GM23338 (cell line): ENCODE data around the gene TXNL1. TPM values are rescaled to one million over a fixed set of nuclear protein-coding genes. Genes with fewer than 3 reads are reported as not detected.

Experiments
- ATAC-seq: fragments of 200-7000 bp; cut with Tn5 transposase; 3 replicates; pipeline ENCODE4 v1.9.1; 2020
- DNase-seq: peaks from one replicate; pipeline ENCODE4 v3.0.0-alpha.2; 2015; ENCODE audit warnings: low spot score
- H2AFZ ChIP-seq: fragments of 200-600 bp; sonication (generic); 2 replicates; pipeline ENCODE4 v1.8.0; 2016; ENCODE audit warnings: antibody characterized with exemption, mild to moderate bottlenecking, moderate library complexity
- H3F3A ChIP-seq: fragments of 200-600 bp; sonication (generic); replicated peaks from 2 replicates; pipeline ENCODE4 v1.8.0; 2017; ENCODE audit warnings: antibody characterized with exemption, mixed run types, low read depth
- H3K27ac ChIP-seq: fragments of 200-600 bp; sonication (generic); 2 replicates; pipeline ENCODE4 v1.6.1; 2016; ENCODE audit warnings: low read depth
- H3K27me3 ChIP-seq: fragments of 200-600 bp; sonication (generic); 2 replicates; pipeline ENCODE4 v1.8.0; 2016; ENCODE audit warnings: mild to moderate bottlenecking, mixed run types, moderate library complexity; ENCODE audit not compliant: insufficient read depth
- H3K36me3 ChIP-seq: fragments of 200-600 bp; sonication (generic); 2 replicates; pipeline ENCODE4 v1.8.0; 2016; ENCODE audit warnings: mild to moderate bottlenecking; ENCODE audit not compliant: insufficient read depth
- H3K4me1 ChIP-seq: fragments of 200-600 bp; sonication (generic); 2 replicates; pipeline ENCODE4 v1.8.0; 2016; ENCODE audit warnings: mild to moderate bottlenecking, moderate library complexity; ENCODE audit not compliant: insufficient read depth
- H3K4me2 ChIP-seq: fragments of 200-600 bp; sonication (generic); 2 replicates; pipeline ENCODE4 v1.7.1; 2017; ENCODE audit warnings: mixed run types
- H3K4me3 ChIP-seq: fragments of 200-600 bp; sonication (generic); 2 replicates; pipeline ENCODE4 v1.6.1; 2016; ENCODE audit warnings: mixed run types
- H3K79me2 ChIP-seq: fragments of 200-600 bp; sonication (generic); replicated peaks from 2 replicates; pipeline ENCODE4 v1.8.0; 2017; ENCODE audit warnings: mild to moderate bottlenecking; ENCODE audit not compliant: insufficient read depth
- H3K9me2 ChIP-seq: fragments of 200-600 bp; sonication (generic); 2 replicates; pipeline ENCODE4 v1.8.0; 2017; ENCODE audit not compliant: insufficient read depth
- H4K20me1 ChIP-seq: fragments of 200-600 bp; sonication (generic); replicated peaks from 2 replicates; pipeline ENCODE4 v1.8.0; 2017; ENCODE audit warnings: mild to moderate bottlenecking; ENCODE audit not compliant: insufficient read depth
- H3K27ac Mint-ChIP-seq: 2 replicates; pipeline ENCODE4 v1.8.0; 2020; ENCODE audit warnings: inconsistent platforms, mild to moderate bottlenecking, moderate library complexity, mixed read lengths
- H3K27me3 Mint-ChIP-seq: 3 replicates; pipeline ENCODE4 v1.8.0; 2022; ENCODE audit warnings: low read depth, mild to moderate bottlenecking, moderate library complexity, mixed read lengths, inconsistent platforms; ENCODE audit not compliant: insufficient read depth, poor library complexity
- H3K36me3 Mint-ChIP-seq: 3 replicates; pipeline ENCODE4 v1.8.0; 2021; ENCODE audit warnings: low read depth, mild to moderate bottlenecking, inconsistent platforms, moderate library complexity, mixed read lengths
- H3K4me1 Mint-ChIP-seq: 3 replicates; pipeline ENCODE4 v1.8.0; 2020; ENCODE audit warnings: mild to moderate bottlenecking, inconsistent platforms, mixed read lengths
- H3K4me3 Mint-ChIP-seq: 3 replicates; pipeline ENCODE4 v1.8.0; 2021; ENCODE audit warnings: moderate library complexity, mild to moderate bottlenecking, inconsistent platforms, mixed read lengths
- H3K9me3 Mint-ChIP-seq: 3 replicates; pipeline ENCODE4 v1.8.0; 2020; ENCODE audit warnings: moderate library complexity, mild to moderate bottlenecking, inconsistent platforms, mixed read lengths
- EZH2 ChIP-seq: fragments of 200-600 bp; sonication (generic); IDR thresholded peaks from one replicate; pipeline ENCODE4 v1.8.0; 2017; ENCODE audit warnings: antibody characterized with exemption, mild to moderate bottlenecking, low read depth; ENCODE audit not compliant: unreplicated experiment
- EZH2phosphoT487 ChIP-seq: fragments of 200-600 bp; sonication (generic); IDR thresholded peaks from one replicate; pipeline ENCODE4 v1.8.1; 2018; ENCODE audit warnings: antibody characterized with exemption; ENCODE audit not compliant: unreplicated experiment
- NANOG ChIP-seq: IDR thresholded peaks from 2 replicates; pipeline ENCODE4 v1.6.1; 2016; ENCODE audit warnings: antibody characterized with exemption, borderline replicate concordance
- POLR2AphosphoS5 ChIP-seq: IDR thresholded peaks from 2 replicates; pipeline ENCODE4 v1.6.1; 2016; ENCODE audit warnings: antibody characterized with exemption, low read depth
- REST ChIP-seq: IDR thresholded peaks from one replicate; pipeline ENCODE4 v1.6.1; 2018; ENCODE audit warnings: antibody characterized with exemption; ENCODE audit not compliant: unreplicated experiment
- ZNF114 ChIP-seq: fragments of 250-450 bp; sonication (Bioruptor Pico); IDR thresholded peaks from 2 replicates; pipeline ENCODE4 v1.5.0; 2020; ENCODE audit warnings: mild to moderate bottlenecking, moderate library complexity
- ZNF462 ChIP-seq: fragments of 250-450 bp; sonication (Bioruptor Pico); IDR thresholded peaks from 2 replicates; pipeline ENCODE4 v1.5.0; 2020; ENCODE audit warnings: mild to moderate bottlenecking, moderate library complexity
- polyA plus RNA-seq: library from polyadenylated mRNA; unstranded; fragments of >200 nt; fragmentation: Nextera tagmentation; extraction: Ambion mirVana; gene quantifications from 2 replicates; pipeline ENCODE4 v1.2.1, GENCODE V29; 2016
- total RNA-seq: library from RNA; depleted of rRNA; stranded (reverse); fragments of >200 nt; shearing (Covaris generic); gene quantifications from 2 replicates; pipeline ENCODE4 v1.2.3, GENCODE V29; 2014

TXNL1 gene
- total and polyA plus RNA-seq, 2 experiments from 2014 or later: 73.6 to 135 TPM

- no peak for ATAC-seq
- TF ChIP-seq ZNF114: no peak
- DNase-seq: no peak
These were observed 58.9 kb downstream of the TXNL1 start for GRCh38 chr18:56579451-56579850.

GRCh38 chr18:56576826-56577573 lies 61.4 kb downstream of the TXNL1 start:
- Histone ChIP-seq H2AFZ (no peak overlapping the region; the same call in 1 of the 2 replicates), H3K27ac (no peak overlapping the region), H3K36me3 (no peaks in the 10 kb centered on the region), H3K9me2 (no peaks in the 10 kb centered on the region), H3K79me2 (no peaks in the 10 kb centered on the region), H4K20me1 (no peaks in the 10 kb centered on the region), H3F3A (no peaks in the 10 kb centered on the region), H3K27me3 (no peaks in the 10 kb centered on the region), H3K4me2 (no peak overlapping the region), H3K4me3 (no peak overlapping the region), H3K4me1 (peaks cover 8% of the 10 kb centered on the region; the same call in 1 of the 2 replicates)
- DNase-seq (no peak), ATAC-seq (peak; percentile 71)
- Mint-ChIP-seq H3K4me1 (peaks cover 9% of the 10 kb centered on the region), H3K27me3 (peaks cover 2% of the 10 kb centered on the region), H3K9me3 (no peaks in the 10 kb centered on the region; the same call in 2 of the 3 replicates), H3K27ac (peak overlapping the region; percentile 79; the same call in 1 of the 2 replicates), H3K36me3 (no peaks in the 10 kb centered on the region), H3K4me3 (no peak overlapping the region)
- TF ChIP-seq REST (no peak), ZNF114 (no peak), EZH2 (no peak), ZNF462 (CRISPR knock-in tag) (no peak), NANOG (no peak), POLR2AphosphoS5 (no peak), EZH2phosphoT487 (no peak)

More at GRCh38 chr18:56579451-56579850, 58.9 kb downstream of the TXNL1 start:
- H3K4me1 Mint-ChIP-seq: peaks cover 9% of the 10 kb centered on the region
- Histone ChIP-seq H3F3A (no peaks in the 10 kb centered on the region), H3K4me2 (no peak overlapping the region), H4K20me1 (no peaks in the 10 kb centered on the region), H3K36me3 (no peaks in the 10 kb centered on the region), H3K79me2 (no peaks in the 10 kb centered on the region), H3K4me3 (no peak overlapping the region), H3K27ac (no peak overlapping the region), H3K4me1 (peaks cover 8% of the 10 kb centered on the region; the same call in 1 of the 2 replicates), H3K9me2 (no peaks in the 10 kb centered on the region), H2AFZ (no peak overlapping the region), H3K27me3 (no peaks in the 10 kb centered on the region)
- H3K4me3 Mint-ChIP-seq: no peak overlapping the region
- H3K36me3 Mint-ChIP-seq: no peaks in the 10 kb centered on the region
- no peak overlapping the region for H3K27ac Mint-ChIP-seq
- H3K9me3 Mint-ChIP-seq: no peaks in the 10 kb centered on the region
- no peaks in the 10 kb centered on the region for H3K27me3 Mint-ChIP-seq
